Measurements from ENCODE around the gene PALLD.
"Not testable (repeated sequence)": the region's sequence is repeated elsewhere in the genome, so short reads cannot be mapped to it uniquely, and the experiment has no call there.

The PALLD gene

GRCh38 chr4:168713253-168713652, 216.4 kb downstream of the PALLD start:
- DNase-seq = no peak

- DNase-seq = no peak
Observed at GRCh38 chr4:168715896-168716295, 219.0 kb downstream of the PALLD start.

- no peak for DNase-seq
Observed at GRCh38 chr4:168716406-168717129, 219.7 kb downstream of the PALLD start.

GRCh38 chr4:168717847-168718246, 221.0 kb downstream of the PALLD start:
- DNase-seq = peak; percentile 35

GRCh38 chr4:168719725-168720124, 222.9 kb downstream of the PALLD start:
- DNase-seq = no peak

GRCh38 chr4:168720396-168720900, 223.6 kb downstream of the PALLD start:
- DNase-seq = no peak

- no peak for DNase-seq
Observed at GRCh38 chr4:168722391-168722790, 225.5 kb downstream of the PALLD start.

- no peak for DNase-seq
Observed at GRCh38 chr4:168723020-168723419, 226.2 kb downstream of the PALLD start.

- DNase-seq = no peak
Observed at GRCh38 chr4:168723569-168723968, 226.7 kb downstream of the PALLD start.

GRCh38 chr4:168724243-168724642, 227.4 kb downstream of the PALLD start:
- DNase-seq = no peak

GRCh38 chr4:168724686-168725411, 228.0 kb downstream of the PALLD start:
- DNase-seq = no peak

- no peak for DNase-seq
Observed at GRCh38 chr4:168725930-168726329, 229.1 kb downstream of the PALLD start.

GRCh38 chr4:168727181-168727580, 230.3 kb downstream of the PALLD start:
- DNase-seq = not testable (repeated sequence)

- no peak for DNase-seq
Observed at GRCh38 chr4:168731006-168731636, 234.3 kb downstream of the PALLD start.

- no peak for DNase-seq
Observed at GRCh38 chr4:168731706-168732414, 235.0 kb downstream of the PALLD start.

GRCh38 chr4:168732714-168733113, 235.9 kb downstream of the PALLD start:
- DNase-seq = no peak

- no peak for DNase-seq
Observed at GRCh38 chr4:168734703-168735678, 238.1 kb downstream of the PALLD start.

GRCh38 chr4:168735735-168736134, 238.9 kb downstream of the PALLD start:
- no peak for DNase-seq

GRCh38 chr4:168736860-168737805, 240.3 kb downstream of the PALLD start:
- DNase-seq = no peak

GRCh38 chr4:168737806-168738172, 240.9 kb downstream of the PALLD start:
- DNase-seq = no peak

- no peak for DNase-seq
Observed at GRCh38 chr4:168739886-168740285, 243.0 kb downstream of the PALLD start.
